K562 (cell line): Measurements from ENCODE around the gene TPSG1.

Experiments
- CHD2 ChIP-seq: IDR thresholded peaks from 2 replicates; pipeline ENCODE4 v1.6.1; 2011; ENCODE audit warnings: low read depth, low read length
- ZNF224 ChIP-seq: sonication (generic); formaldehyde crosslinking; IDR thresholded peaks from 2 replicates; pipeline ENCODE4 v1.8.0; 2022; ENCODE audit warnings: mild to moderate bottlenecking, missing genetic modification reagents
- ZNF583 ChIP-seq: fragments of 250-450 bp; sonication (Bioruptor Pico); IDR thresholded peaks from 2 replicates; pipeline ENCODE4 v1.4.0; 2020
- TF ChIP-seq, protein P1 (sequence below): fragments of 450-650 bp; IDR thresholded peaks from 2 replicates; pipeline ENCODE4 v1.6.1; 2017; ENCODE audit warnings: antibody characterized with exemption, mild to moderate bottlenecking
- TF ChIP-seq, protein P2 (sequence below), 3 experiments: IDR thresholded peaks in 2 of 3; conservative IDR thresholded peaks in 1 of 3; 2 replicates each; pipeline ENCODE4 v1.5.1; 2011 to 2012; ENCODE audit warnings: low read length in 3 of 3, mild to moderate bottlenecking in 3 of 3, control low read depth in 2 of 3, improper control_type of control experiment in 1 of 3, inconsistent platforms in 1 of 3, low read depth in 1 of 3, mixed read lengths in 1 of 3, moderate library complexity in 1 of 3; ENCODE audit not compliant: insufficient read depth in 2 of 3

DNA sequence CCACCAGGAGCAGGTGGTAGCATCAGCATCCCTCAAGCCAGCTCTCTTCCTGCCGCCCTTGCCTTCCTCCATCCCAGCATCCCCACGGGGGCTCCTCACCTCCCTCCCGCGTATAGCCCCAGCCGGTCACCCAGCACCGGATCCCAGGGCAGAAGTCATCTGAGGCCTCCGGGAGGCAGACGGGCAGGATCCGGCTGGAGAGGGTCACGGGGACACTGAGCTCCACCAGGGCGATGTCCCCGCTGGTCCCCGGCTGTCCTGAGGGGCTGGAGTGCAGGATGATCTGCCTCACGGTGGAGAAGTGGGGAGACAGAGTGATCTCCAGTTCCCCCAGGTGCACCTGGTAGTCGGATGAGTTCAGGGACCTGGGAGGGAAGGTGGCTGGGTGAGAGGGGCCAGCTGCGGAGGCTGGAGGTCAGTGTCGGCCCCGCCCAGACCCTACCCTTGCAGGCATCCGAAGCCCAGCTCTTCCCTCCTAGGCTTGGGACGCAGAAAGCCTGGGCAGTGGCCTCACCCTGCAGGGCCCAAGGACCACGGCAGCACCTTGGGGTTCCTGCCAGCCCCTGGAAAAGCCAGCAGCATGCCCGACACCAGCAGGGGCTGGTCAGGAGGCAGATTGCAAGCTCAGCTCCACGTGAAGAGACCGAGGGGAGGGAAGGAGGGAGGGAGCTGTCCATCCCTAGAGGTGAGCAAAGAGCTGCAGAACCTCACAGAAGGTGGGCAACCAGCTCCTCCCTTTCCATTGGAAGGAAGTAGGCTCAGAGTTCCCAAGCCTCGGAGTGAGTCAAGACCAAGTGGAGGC lies 2.3 kb downstream of the TPSG1 start:
- TF ChIP-seq CHD2 (no peak), ZNF224 (CRISPR knock-in tag) (no peak), ZNF583 (no peak)
- TF ChIP-seq, protein P1, sequence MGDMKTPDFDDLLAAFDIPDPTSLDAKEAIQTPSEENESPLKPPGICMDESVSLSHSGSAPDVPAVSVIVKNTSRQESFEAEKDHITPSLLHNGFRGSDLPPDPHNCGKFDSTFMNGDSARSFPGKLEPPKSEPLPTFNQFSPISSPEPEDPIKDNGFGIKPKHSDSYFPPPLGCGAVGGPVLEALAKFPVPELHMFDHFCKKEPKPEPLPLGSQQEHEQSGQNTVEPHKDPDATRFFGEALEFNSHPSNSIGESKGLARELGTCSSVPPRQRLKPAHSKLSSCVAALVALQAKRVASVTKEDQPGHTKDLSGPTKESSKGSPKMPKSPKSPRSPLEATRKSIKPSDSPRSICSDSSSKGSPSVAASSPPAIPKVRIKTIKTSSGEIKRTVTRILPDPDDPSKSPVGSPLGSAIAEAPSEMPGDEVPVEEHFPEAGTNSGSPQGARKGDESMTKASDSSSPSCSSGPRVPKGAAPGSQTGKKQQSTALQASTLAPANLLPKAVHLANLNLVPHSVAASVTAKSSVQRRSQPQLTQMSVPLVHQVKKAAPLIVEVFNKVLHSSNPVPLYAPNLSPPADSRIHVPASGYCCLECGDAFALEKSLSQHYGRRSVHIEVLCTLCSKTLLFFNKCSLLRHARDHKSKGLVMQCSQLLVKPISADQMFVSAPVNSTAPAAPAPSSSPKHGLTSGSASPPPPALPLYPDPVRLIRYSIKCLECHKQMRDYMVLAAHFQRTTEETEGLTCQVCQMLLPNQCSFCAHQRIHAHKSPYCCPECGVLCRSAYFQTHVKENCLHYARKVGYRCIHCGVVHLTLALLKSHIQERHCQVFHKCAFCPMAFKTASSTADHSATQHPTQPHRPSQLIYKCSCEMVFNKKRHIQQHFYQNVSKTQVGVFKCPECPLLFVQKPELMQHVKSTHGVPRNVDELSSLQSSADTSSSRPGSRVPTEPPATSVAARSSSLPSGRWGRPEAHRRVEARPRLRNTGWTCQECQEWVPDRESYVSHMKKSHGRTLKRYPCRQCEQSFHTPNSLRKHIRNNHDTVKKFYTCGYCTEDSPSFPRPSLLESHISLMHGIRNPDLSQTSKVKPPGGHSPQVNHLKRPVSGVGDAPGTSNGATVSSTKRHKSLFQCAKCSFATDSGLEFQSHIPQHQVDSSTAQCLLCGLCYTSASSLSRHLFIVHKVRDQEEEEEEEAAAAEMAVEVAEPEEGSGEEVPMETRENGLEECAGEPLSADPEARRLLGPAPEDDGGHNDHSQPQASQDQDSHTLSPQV, result no peak
- TF ChIP-seq, protein P2, sequence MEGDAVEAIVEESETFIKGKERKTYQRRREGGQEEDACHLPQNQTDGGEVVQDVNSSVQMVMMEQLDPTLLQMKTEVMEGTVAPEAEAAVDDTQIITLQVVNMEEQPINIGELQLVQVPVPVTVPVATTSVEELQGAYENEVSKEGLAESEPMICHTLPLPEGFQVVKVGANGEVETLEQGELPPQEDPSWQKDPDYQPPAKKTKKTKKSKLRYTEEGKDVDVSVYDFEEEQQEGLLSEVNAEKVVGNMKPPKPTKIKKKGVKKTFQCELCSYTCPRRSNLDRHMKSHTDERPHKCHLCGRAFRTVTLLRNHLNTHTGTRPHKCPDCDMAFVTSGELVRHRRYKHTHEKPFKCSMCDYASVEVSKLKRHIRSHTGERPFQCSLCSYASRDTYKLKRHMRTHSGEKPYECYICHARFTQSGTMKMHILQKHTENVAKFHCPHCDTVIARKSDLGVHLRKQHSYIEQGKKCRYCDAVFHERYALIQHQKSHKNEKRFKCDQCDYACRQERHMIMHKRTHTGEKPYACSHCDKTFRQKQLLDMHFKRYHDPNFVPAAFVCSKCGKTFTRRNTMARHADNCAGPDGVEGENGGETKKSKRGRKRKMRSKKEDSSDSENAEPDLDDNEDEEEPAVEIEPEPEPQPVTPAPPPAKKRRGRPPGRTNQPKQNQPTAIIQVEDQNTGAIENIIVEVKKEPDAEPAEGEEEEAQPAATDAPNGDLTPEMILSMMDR (IDR thresholded peaks at IDR 0.05 in 2 of 3, conservative IDR thresholded peaks at IDR 0.05 in 1 of 3; ENCODE audit: insufficient read depth in 2 of 3, low read depth in 1 of 3, low read length in 3 of 3), result no peak
